NCI-H1436 (cell line): ENCODE results near the gene PCDHA6.
"Not testable (repeated sequence)": the region's sequence is repeated elsewhere in the genome, so short reads cannot be mapped to it uniquely, and the experiment has no call there.

Source experiments
- DNase-seq: peaks from one replicate; lab custom pipeline; 2025; lab: John Stamatoyannopoulos, UW

The PCDHA6 gene

GRCh38 chr5:140857177-140857986 lies 29.6 kb downstream of the PCDHA6 start:
- no peak for DNase-seq

DNA sequence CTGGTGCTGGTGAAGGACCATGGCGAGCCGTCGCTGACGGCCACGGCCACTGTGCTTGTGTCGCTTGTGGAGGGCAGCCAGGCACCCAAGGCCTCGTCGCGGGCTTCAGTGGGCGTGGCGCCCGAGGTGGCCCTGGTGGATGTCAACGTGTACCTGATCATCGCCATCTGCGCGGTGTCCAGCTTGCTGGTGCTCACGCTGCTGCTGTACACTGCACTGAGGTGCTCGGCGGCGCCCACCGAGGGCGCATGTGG lies 30.2 kb downstream of the PCDHA6 start:
- no peak for DNase-seq

DNA sequence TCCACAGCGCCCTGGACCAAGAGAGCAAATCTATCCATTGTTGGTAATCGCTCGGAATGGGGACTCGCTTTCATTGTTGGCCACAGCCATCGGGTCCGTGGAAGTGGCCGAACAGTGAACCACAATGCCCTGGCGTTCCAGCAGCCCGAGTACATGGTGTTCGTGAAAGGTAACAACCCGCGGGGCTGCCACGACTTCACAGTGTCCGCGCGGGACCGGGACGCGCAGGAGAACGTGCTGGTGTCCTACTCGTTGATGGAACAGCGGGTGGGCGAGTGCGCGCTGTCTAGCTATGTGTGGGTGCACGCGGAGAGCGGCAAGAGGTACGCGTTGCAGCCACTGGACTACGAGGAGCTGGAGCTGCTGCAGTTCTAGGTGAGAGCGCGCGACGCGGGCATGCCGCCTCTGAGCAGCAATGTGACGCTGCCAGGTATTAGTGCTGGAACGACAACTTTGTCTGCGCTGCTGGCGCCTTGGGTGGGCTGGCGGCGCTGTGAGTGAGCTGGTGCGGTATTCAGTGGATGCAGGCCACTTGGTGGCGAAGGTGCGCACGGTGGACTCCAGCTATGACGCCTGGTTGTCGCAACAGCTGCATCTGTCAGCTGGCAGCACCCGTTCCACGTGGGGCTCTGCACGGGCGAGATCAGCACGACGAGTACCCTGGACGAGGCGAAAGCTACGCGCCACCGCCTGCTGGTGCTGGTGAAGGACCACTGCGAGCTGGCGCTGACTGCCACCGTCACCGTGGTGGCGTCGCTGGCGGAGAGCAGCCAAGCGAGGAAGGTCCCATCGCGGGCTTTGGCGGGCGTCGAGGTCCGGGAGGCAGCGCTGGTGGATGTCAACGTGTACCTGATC lies 34.9 kb downstream of the PCDHA6 start:
- no peak for DNase-seq

- DNase-seq, result peak; percentile 41
Measured at GRCh38 chr5:140868721-140869554, 41.2 kb downstream of the PCDHA6 start, which contains the start of gene PCDHA11. PCDHA11 (plus strand) TSS chr5:140868957; CDS start chr5:140869104, 147 bp downstream.

GRCh38 chr5:140869555-140869886 lies 41.8 kb downstream of the PCDHA6 start:
- DNase-seq, result no peak

GRCh38 chr5:140870221-140871201 lies 42.8 kb downstream of the PCDHA6 start:
- DNase-seq, result no peak

- no peak for DNase-seq
Measured at GRCh38 chr5:140875085-140876065, 47.6 kb downstream of the PCDHA6 start, which contains the start of gene PCDHA12. PCDHA12 (plus strand) TSS chr5:140875308; CDS start chr5:140875473, 165 bp downstream.

DNA sequence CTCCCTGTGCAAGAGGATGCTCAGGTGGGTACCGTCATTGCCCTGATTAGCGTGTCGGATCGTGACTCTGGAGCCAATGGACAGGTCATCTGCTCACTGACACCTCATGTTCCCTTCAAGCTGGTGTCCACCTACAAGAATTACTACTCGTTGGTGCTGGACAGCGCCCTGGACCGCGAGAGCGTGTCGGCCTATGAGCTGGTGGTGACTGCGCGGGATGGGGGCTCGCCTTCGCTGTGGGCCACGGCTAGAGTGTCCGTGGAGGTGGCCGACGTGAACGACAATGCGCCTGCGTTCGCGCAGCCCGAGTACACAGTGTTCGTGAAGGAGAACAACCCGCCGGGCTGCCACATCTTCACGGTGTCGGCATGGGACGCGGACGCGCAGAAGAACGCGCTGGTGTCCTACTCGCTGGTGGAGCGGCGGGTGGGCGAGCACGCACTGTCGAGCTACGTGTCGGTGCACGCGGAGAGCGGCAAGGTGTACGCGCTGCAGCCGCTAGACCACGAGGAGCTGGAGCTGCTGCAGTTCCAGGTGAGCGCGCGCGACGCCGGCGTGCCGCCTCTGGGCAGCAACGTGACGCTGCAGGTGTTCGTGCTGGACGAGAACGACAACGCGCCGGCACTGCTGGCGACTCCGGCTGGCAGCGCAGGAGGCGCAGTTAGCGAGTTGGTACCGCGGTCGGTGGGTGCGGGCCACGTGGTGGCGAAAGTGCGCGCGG lies 48.9 kb downstream of the PCDHA6 start:
- not testable (repeated sequence) for DNase-seq

- no peak for DNase-seq
Measured at GRCh38 chr5:140877262-140877581, 49.5 kb downstream of the PCDHA6 start.
